ENCODE data around the gene PHC1.

The PHC1 gene

GRCh38 chr12:8941691-8942478 lies 27.6 kb downstream of the PHC1 start:
- in situ Hi-C loops (cut with MboI; ENCODE audit: low sequenced_read_pairs, unreplicated experiment) = no loop called here
- no peak for TF ChIP-seq CTCF (IDR thresholded peaks at IDR 0.05; ENCODE audit: borderline replicate concordance, control extremely low read depth, extremely low read depth, insufficient read depth, missing control alignments)
- DNase-seq (ENCODE audit: low spot score) = no peak

- DNase-seq (ENCODE audit: low spot score) = no peak
- TF ChIP-seq CTCF (IDR thresholded peaks at IDR 0.05; ENCODE audit: borderline replicate concordance, control extremely low read depth, extremely low read depth, insufficient read depth, missing control alignments) = no peak
- in situ Hi-C loops (cut with MboI; ENCODE audit: low sequenced_read_pairs, unreplicated experiment) = no loop called here
Measured at GRCh38 chr12:8943565-8944186, 29.4 kb downstream of the PHC1 start.

- no peak for DNase-seq (ENCODE audit: low spot score)
- in situ Hi-C loops (cut with MboI; ENCODE audit: low sequenced_read_pairs, unreplicated experiment) = no loop called here
- TF ChIP-seq CTCF (IDR thresholded peaks at IDR 0.05; ENCODE audit: borderline replicate concordance, control extremely low read depth, extremely low read depth, insufficient read depth, missing control alignments) = no peak
Measured at GRCh38 chr12:8946733-8947132, 32.4 kb downstream of the PHC1 start.

GRCh38 chr12:8947737-8948136 lies 33.4 kb downstream of the PHC1 start:
- no peak for TF ChIP-seq CTCF (IDR thresholded peaks at IDR 0.05; ENCODE audit: borderline replicate concordance, control extremely low read depth, extremely low read depth, insufficient read depth, missing control alignments)
- DNase-seq (ENCODE audit: low spot score) = no peak
- in situ Hi-C loops (cut with MboI; ENCODE audit: low sequenced_read_pairs, unreplicated experiment) = no loop called here

GRCh38 chr12:8948701-8949341 lies 34.5 kb downstream of the PHC1 start:
- TF ChIP-seq CTCF (IDR thresholded peaks at IDR 0.05; ENCODE audit: borderline replicate concordance, control extremely low read depth, extremely low read depth, insufficient read depth, missing control alignments) = no peak
- in situ Hi-C loops (cut with MboI; ENCODE audit: low sequenced_read_pairs, unreplicated experiment) = no loop called here
- DNase-seq (ENCODE audit: low spot score) = no peak

GRCh38 chr12:8949342-8950220 lies 35.3 kb downstream of the PHC1 start, which contains the start of gene M6PR:
M6PR (minus strand) TSS chr12:8949645; CDS start chr12:8946404, 3,241 bp downstream.
- in situ Hi-C loops (cut with MboI; ENCODE audit: low sequenced_read_pairs, unreplicated experiment) = loop anchor here (5.0 kb wide), 1 partner anchor 93 kb away; no protein-coding TSS in a partner anchor
- peak; percentile 88 for TF ChIP-seq CTCF (IDR thresholded peaks at IDR 0.05; ENCODE audit: borderline replicate concordance, control extremely low read depth, extremely low read depth, insufficient read depth, missing control alignments)
- peak; percentile 93 for DNase-seq (ENCODE audit: low spot score)
